ENCODE measurements around the gene CDK7.

- no peak for TF ChIP-seq CTCF (IDR thresholded peaks at IDR 0.05; ENCODE audit: low read length)
- TF ChIP-seq EZH2 (optimal IDR thresholded peaks at IDR 0.05; ENCODE audit: low read depth, low read length) = no peak
These were observed 7.7 kb downstream of the CDK7 start for GRCh38 chr5:69242215-69242927.
